Central memory CD4-positive, alpha-beta T cell (primary cell): ENCODE results near the gene TBX15.

ENCODE experiments used
- DNase-seq: peaks from one replicate; pipeline ENCODE4 v3.0.0; 2022

Gene TBX15

DNA sequence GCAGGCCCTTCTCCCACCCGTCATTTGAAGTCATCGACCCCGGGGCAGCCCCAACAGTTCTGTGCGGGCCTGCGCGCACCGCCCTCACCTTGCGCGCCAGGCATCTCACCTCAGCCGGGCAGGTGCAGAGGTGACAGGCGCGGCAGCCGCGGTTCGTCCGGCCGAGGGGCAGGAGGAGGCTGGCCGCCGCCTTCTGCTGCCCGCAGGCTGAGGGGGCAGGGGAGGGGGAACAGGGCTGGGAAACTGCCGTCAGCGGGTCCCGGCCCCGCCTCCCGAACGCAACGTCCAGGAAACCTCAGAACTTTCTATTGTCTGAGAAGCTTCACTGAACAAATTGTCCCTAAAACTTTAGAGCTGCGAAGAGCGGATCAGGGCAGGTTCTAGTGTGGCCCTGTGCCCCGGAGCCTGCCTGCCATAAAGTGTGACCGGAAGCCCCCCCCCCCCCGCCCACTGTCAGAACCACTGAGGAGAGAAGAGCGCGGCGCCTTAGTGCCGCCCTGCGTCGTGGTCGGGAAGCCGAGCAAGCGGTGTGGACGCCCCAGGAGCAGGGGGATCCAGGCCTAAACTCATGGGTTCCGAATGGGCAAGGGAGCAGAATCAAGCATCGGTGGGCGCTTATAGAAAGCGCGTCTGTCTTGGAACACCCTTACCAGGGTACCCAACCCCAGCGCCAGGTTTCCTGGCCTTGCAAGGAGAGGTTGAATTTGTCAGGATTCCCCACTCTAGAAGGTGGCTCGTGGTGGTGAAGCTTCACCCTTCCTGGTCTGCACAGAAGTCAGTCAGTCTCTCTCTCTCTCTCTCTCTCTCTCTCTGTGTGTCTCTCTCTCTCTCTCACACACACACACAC lies 13.3 kb upstream of the TBX15 start:
- no peak for DNase-seq

DNA sequence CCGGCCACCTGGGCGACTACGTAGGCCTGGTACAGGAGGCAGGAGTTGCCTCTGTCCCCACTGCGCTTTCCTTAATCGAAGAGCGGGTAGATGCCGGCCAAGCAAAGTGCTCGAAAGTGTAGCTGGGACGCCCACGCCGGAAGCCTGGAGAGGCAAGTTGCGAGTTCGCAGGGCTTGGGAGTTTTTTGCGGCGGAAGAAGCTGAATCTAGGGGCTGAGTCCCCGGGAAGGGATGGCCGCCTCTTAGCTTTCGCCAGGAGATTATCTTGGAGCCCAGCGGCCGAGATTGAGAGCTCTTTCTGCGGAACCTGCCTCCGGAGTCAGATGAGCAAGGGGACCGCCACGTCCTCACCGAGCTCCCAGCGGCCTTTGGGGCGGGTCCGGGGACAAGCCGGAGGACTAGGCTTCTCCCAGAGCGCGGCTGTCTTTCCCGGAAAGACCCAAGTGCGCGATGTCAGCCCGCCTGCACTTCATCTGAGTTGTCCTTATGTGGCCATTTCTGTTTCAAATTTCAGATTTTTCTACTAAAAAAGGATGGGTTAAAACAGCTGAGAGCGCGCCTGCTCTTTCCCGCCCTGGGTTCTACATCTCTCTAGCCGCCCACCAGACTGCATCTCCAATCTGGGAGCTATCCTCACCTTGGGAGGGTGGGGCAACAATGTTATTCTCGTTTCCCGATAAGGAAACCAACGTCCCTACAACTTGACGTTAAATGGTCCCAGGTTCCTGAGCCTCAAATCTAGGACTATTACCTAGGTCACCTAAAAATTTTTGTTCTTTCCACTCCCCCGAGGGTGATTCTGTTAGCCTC lies 12.4 kb upstream of the TBX15 start:
- DNase-seq, result no peak

DNA sequence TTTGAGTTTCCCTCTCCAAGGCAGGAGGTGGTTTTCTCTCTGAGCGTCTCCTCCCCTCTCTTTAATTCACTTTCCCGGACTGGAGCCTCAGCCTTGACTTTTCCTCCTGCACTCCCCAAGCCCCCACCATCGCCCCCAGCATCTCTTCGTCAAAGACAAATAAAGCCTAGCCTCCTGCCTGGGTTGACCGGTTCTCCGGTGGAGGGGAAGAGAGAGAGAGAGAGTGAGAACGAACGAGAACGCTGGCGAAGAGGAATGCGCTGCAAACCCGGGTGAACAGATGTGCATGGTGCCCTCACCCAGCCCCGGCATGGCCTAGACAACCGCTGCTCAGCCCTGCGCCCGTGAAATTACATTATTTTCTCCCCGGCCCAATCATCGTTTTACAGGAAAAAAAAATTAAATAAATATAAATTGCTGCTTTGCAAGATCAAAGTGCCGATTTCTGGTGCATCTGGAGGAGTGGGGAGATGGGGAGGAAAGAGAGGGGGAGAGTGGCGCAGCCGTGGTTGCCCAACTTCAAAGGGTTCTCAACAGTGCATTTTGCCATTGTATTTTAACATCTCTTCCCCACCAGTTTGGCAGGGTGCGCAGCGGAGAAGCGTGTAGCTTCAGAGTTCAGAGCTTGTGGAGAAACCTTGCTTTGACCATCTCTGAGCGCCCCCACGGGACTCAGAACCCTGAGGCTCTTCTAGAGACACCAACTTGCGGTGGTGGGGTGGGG lies 11.4 kb upstream of the TBX15 start:
- DNase-seq, result no peak

DNA sequence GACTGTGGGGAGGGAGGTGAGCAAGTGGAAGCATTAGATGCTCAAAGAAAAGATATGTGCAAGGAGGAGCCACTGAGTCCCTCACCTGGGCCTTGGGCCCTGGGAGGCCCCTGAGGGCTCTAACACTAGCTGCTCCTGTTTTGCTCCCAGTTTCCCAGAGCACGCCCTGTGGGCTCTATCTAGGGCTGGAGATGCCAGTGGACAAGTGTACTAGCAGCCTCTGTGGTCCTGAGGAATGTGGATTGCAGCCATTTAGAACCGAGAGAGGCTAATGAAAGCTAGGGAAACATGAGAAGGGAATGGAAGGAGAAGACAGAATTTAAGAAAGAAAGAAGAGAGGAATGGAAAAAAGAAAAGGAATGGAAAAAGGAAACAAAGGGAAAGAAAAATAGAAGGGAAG lies 10.0 kb upstream of the TBX15 start:
- no peak for DNase-seq

GRCh38 chr1:118997225-118997624 lies 9.1 kb upstream of the TBX15 start:
- DNase-seq, result no peak

DNA sequence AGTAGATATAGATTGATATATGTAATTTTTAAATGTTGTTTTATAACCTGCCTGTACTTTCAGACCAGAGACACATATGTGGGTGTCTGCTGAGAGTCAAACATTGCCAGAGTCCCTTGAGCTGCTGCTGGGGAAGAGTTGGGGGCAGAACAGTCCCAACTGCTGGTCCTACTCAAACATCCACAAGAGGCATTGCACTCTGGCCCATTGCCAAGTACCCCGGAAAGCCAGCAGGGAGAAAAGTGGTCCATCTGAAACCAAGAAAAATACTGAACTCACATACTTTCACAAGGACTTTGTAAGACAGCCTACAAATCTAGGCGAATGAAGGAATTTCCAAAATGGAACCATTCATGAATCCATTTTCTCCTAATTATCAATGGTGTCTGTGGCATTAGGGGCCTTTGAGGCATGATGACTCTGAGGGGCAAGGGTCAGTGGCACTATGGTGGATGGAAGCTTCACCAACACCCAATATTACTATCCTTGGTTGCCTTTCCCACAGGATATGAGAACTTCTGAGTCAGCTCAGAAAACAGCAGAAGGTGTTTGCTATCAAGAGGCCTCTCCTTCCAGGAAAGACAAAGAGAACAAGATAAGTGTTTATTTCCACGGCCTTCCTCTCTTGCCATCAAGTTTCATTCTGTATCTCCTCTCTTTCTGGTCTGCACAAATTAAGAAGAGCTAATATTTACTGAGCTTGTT lies 7.3 kb upstream of the TBX15 start:
- DNase-seq, result no peak

DNA sequence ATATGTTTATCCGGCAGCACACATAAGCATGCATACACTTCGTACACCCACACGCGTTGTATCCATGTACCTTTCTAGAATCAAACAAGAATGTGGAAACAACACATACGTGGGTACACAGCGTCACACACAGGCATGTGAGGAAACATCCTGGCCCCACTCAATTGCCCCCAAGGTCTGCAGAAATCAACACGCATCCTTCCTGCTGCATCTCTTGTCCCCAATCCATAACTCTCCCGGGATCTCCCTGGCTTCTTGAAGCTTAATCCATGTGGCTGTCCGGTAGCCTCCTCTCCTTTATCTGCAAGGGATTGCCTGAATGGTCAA lies 5.5 kb upstream of the TBX15 start:
- DNase-seq, result no peak

GRCh38 chr1:118992868-118993699 lies 4.9 kb upstream of the TBX15 start:
- no peak for DNase-seq

DNA sequence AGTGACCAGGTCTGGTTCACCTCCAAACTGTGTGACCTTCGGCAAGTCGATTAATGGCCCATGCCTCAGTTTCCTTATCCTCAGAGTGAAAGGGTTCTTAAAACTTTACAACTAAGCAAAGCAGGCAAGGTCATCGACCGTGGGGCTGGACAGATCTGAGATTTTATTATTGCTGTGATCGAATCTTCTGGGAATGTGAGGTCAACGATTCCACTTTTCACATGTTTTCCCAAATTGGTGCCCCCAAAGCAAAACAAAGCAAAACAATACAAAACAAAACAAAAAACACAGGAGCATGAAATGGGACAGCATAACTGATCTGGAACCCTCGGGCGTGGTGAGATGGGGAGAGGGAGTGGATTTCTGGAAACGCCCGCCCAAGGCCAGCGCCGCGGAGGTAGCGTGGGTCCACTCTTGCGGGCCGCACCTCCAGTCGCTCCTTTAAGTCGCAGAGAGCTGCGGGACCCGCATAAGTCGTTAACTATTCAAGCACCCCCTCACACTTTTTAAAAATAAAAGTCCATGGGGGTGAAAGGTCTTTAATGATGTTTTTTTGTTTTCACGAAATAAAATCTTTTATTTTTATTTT lies 4.2 kb upstream of the TBX15 start:
- no peak for DNase-seq

- DNase-seq, result no peak
Observed at GRCh38 chr1:118991448-118991847, 3.3 kb upstream of the TBX15 start.

GRCh38 chr1:118990513-118991152 lies 2.5 kb upstream of the TBX15 start:
- no peak for DNase-seq

DNA sequence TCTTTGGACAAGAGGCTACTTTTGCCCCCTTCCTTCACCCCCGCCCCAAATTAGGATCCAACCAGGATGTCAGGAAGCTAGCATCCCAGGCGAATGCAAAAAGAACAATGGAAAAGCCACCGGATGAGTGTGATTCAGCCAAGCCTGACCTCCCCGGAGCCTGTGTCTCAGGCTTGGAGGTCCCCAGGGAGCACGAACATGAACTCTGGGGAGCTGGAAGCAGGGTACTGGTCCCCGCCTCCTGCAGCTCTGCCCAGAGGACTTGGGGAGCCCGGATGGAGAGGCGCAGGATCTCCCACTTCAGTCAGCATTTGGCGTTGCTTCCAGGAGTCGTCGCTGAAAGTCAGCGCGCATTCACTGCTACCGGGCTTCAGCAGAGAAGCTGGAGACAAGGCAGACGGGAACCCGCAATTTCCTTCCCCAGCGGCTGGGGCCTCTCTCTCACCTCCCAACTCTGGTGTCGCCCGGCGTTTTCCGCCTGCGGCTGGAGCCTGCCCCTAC lies 1.8 kb upstream of the TBX15 start:
- no peak for DNase-seq

GRCh38 chr1:118989006-118989815 lies 1.1 kb upstream of the TBX15 start:
- DNase-seq, result no peak

GRCh38 chr1:118987468-118988185 lies 516 bp downstream of the TBX15 start:
- no peak for DNase-seq

DNA sequence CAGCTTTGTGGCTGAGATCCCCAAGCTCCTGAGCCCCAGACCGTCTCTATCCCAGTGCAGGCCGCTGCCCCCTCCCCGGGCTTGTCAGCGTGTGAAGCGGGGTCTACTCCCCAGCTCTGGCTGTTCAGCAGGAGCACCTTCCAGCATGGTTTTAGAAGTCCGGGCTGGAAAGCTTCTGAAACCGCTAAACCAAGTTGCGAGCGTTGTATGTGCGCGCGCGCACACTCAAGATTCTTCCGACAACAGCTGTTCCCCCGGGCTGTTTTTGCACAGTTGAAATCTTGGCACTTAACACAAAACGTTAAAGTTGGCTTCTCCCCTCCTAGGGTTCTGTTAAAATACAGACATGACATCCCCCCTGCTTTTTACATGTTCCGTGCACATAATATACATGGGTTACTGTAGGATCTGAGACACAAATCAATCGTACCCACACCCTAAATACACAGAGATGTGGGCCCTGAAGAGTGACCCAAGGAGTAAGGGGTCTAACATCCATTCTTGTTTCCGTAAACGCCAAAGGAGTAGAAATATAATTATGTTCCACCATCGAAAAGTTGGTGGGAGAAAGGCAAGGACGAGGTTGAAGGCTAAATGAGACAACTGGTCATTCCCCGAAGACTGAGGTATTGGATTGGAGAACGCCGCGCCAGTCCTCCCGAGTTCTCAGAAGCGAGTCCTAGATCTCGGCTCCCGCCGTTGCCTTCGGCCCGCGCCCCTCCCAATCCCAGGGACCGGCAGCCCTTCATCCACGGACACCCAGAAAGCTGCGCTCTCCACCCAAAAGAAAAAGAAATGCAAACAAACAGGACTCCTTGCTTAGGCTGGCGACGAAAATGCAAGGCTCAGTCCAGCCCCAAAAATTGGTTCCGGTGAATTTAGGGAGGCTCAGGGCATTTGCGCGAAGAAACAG lies 1.3 kb downstream of the TBX15 start:
- no peak for DNase-seq

DNA sequence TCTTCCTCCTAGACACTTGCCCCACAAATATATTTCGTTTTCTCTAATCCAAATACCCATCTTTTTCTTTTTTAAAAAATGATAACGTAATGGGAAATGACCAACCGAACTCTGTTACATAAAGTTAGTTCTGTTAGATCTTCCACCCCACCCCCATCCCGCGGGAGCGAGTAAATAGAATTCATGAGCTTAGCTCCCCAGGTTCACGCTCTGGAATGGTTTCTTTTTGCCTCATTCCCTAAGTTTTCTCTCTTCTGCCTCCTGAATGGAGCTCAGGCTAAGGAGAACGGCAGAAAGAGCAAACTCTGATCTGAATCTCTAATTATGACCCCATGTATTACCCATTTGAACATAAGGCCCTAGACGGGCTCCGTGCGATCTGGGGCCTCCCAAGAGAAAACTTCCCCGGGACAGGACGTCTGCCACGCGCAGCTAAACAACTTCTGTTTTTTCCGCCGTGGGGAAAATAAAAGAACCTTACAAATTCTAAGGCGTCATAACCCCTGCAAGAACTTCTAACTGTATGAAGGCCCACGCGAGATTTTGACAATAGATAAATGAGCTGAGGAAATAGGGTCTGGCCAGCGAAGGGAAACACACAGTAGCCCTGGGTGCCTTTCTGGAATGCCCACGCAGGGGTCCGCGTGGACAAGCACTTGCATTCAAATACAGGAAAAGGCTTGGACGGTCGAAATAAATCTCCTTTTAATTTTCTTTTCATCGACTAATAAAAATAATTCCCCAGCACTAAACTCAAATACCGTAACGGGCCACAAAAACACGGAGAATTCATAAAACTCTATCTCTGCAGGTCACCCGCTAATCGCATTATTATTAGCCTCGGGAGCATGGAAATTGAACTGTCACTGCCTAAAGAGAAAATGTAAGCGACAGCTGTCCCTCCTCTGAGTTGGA lies 2.2 kb downstream of the TBX15 start:
- no peak for DNase-seq
